Neural cell (in vitro differentiated cells): ENCODE results near the gene ZP1. TPM values are rescaled to one million over a fixed set of nuclear protein-coding genes. Genes with fewer than 3 reads are reported as not detected.

Source experiments
- H2AFZ ChIP-seq: fragments of 200-600, 300-800 bp; sonication (generic), shearing (Covaris generic); 2 replicates; pipeline ENCODE4 v1.6.0; 2014; ENCODE audit warnings: low read depth, mild to moderate bottlenecking, antibody characterized with exemption, low read length, moderate library complexity
- H3F3A ChIP-seq: fragments of 200-600 bp; shearing (Covaris generic); 2 replicates; pipeline ENCODE4 v1.6.1; 2016; ENCODE audit warnings: mild to moderate bottlenecking, moderate library complexity, mixed read lengths, antibody characterized with exemption, low read length; ENCODE audit not compliant: insufficient read depth, poor library complexity, severe bottlenecking
- H3K27ac ChIP-seq: fragments of 200-600, 300-800 bp; sonication (generic), shearing (Covaris generic); 2 replicates; pipeline ENCODE4 v1.5.1; 2014; ENCODE audit warnings: mild to moderate bottlenecking, low read length, moderate library complexity
- H3K27me3 ChIP-seq: fragments of 300-800, 200-600 bp; sonication (generic), shearing (Covaris generic); 2 replicates; pipeline ENCODE4 v1.6.0; 2014; ENCODE audit warnings: mild to moderate bottlenecking, low read depth, low read length, moderate library complexity; ENCODE audit not compliant: insufficient read depth
- H3K36me3 ChIP-seq: fragments of 300-800, 200-600 bp; sonication (generic), shearing (Covaris generic); 2 replicates; pipeline ENCODE4 v1.5.1; 2014; ENCODE audit warnings: mild to moderate bottlenecking, antibody characterized with exemption, low read length, moderate library complexity; ENCODE audit not compliant: insufficient read depth
- H3K4me2 ChIP-seq: fragments of 300-800, 200-600 bp; sonication (generic), shearing (Covaris generic); 2 replicates; pipeline ENCODE4 v1.6.0; 2014; ENCODE audit warnings: mild to moderate bottlenecking, low read length
- H3K4me3 ChIP-seq: fragments of 300-800, 200-600 bp; sonication (generic), shearing (Covaris generic); 2 replicates; pipeline ENCODE4 v1.5.1; 2014; ENCODE audit warnings: mild to moderate bottlenecking, low read length, moderate library complexity
- H3K79me2 ChIP-seq: fragments of 200-600 bp; shearing (Covaris generic); replicated peaks from 2 replicates; pipeline ENCODE4 v1.6.0; 2014; ENCODE audit warnings: mild to moderate bottlenecking, low read length, moderate library complexity; ENCODE audit not compliant: insufficient read depth
- H3K9ac ChIP-seq: fragments of 300-800, 200-600 bp; sonication (generic), shearing (Covaris generic); 2 replicates; pipeline ENCODE4 v1.6.1; 2016; ENCODE audit warnings: mild to moderate bottlenecking, low read length, mixed read lengths
- H3K9me2 ChIP-seq: fragments of 200-600 bp; shearing (Covaris generic); 2 replicates; pipeline ENCODE4 v1.6.1; 2016; ENCODE audit warnings: mild to moderate bottlenecking, low read length, mixed read lengths; ENCODE audit not compliant: insufficient read depth
- H3K9me3 ChIP-seq: fragments of 200-600, 300-800 bp; sonication (generic), shearing (Covaris generic); 2 replicates; pipeline ENCODE4 v1.6.1; 2016; ENCODE audit warnings: mild to moderate bottlenecking, mixed run types, low read length, moderate library complexity, mixed read lengths
- H4K20me1 ChIP-seq: fragments of 200-600 bp; shearing (Covaris generic); 2 replicates; pipeline ENCODE4 v1.6.1; 2016; ENCODE audit warnings: mild to moderate bottlenecking, mixed run types; ENCODE audit not compliant: insufficient read depth
- EP300 ChIP-seq: fragments of 450-650 bp; conservative IDR thresholded peaks from 2 replicates; pipeline ENCODE4 v1.6.1; 2014; ENCODE audit warnings: antibody characterized with exemption, mild to moderate bottlenecking, moderate library complexity; ENCODE audit not compliant: poor library complexity, severe bottlenecking
- EZH2 ChIP-seq: fragments of 200-600, 300-800 bp; shearing (Covaris generic), sonication (generic); IDR thresholded peaks from 2 replicates; pipeline ENCODE4 v1.6.1; 2014; ENCODE audit warnings: antibody characterized with exemption, low read length, borderline replicate concordance, mild to moderate bottlenecking; ENCODE audit not compliant: insufficient read depth, poor library complexity, severe bottlenecking
- MXI1 ChIP-seq: fragments of 450-650 bp; conservative IDR thresholded peaks from 2 replicates; pipeline ENCODE4 v1.6.1; 2014; ENCODE audit warnings: antibody characterized with exemption, mild to moderate bottlenecking; ENCODE audit not compliant: poor library complexity, severe bottlenecking
- POLR2AphosphoS5 ChIP-seq: IDR thresholded peaks from 2 replicates; pipeline ENCODE4 v1.6.1; 2012
- RAD21 ChIP-seq: fragments of 450-650 bp; conservative IDR thresholded peaks from 2 replicates; pipeline ENCODE4 v1.6.1; 2014; ENCODE audit warnings: antibody characterized with exemption, mild to moderate bottlenecking, moderate library complexity
- SMC3 ChIP-seq: fragments of 450-650 bp; conservative IDR thresholded peaks from 2 replicates; pipeline ENCODE4 v1.6.1; 2014; ENCODE audit warnings: antibody characterized with exemption, mild to moderate bottlenecking, moderate library complexity; ENCODE audit not compliant: poor library complexity
- TAF1 ChIP-seq: IDR thresholded peaks from 2 replicates; pipeline ENCODE4 v1.6.1; 2012; ENCODE audit warnings: low read depth
- polyA plus RNA-seq: library from polyadenylated mRNA; depleted of rRNA; stranded (reverse); fragments of >200 nt; gene quantifications from 2 replicates; pipeline ENCODE4 v1.2.3, GENCODE V29; 2014
- TF ChIP-seq, protein P1 (sequence below): fragments of 450-650 bp; IDR thresholded peaks from 2 replicates; pipeline ENCODE4 v1.5.1; 2014; ENCODE audit warnings: antibody characterized with exemption, mild to moderate bottlenecking, moderate library complexity; ENCODE audit not compliant: poor library complexity, severe bottlenecking
- TF ChIP-seq, protein P2 (sequence below): IDR thresholded peaks from 2 replicates; pipeline ENCODE4 v1.6.1; 2012; ENCODE audit warnings: borderline replicate concordance

ZP1 gene
- polyA plus RNA-seq, 1 donor from 2014 or later = 1.5 TPM

DNA sequence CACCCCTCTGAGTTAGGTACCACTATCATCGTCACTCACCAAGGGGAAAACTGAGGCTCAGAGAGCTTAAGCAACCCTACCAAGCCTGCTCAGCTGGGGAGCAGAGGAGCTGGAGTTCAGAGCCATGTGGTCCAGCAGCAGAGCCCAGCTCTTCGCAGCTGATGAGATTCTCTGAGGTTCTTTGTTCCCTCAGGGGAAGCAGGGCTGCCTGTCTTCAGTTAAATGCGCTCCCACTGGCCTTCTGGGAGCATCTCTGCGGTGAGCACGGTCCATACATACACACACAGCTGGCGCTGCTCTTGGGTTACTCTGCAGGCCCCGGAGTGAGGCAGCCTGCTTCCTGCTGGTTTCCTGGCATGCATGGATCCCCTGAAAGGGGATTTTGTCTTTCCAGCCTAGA is 6.4 kb upstream of the ZP1 start:
- no peak overlapping the region for H3K4me3 ChIP-seq
- no peak overlapping the region for H3K27ac ChIP-seq
- H3F3A ChIP-seq = no peaks in the 10 kb centered on the region
- TF ChIP-seq MXI1 = no peak
- no peak for TF ChIP-seq EZH2
- TF ChIP-seq EP300 = no peak
- TF ChIP-seq RAD21 = no peak
- no peak for TF ChIP-seq SMC3
- TF ChIP-seq, protein P1, sequence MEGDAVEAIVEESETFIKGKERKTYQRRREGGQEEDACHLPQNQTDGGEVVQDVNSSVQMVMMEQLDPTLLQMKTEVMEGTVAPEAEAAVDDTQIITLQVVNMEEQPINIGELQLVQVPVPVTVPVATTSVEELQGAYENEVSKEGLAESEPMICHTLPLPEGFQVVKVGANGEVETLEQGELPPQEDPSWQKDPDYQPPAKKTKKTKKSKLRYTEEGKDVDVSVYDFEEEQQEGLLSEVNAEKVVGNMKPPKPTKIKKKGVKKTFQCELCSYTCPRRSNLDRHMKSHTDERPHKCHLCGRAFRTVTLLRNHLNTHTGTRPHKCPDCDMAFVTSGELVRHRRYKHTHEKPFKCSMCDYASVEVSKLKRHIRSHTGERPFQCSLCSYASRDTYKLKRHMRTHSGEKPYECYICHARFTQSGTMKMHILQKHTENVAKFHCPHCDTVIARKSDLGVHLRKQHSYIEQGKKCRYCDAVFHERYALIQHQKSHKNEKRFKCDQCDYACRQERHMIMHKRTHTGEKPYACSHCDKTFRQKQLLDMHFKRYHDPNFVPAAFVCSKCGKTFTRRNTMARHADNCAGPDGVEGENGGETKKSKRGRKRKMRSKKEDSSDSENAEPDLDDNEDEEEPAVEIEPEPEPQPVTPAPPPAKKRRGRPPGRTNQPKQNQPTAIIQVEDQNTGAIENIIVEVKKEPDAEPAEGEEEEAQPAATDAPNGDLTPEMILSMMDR = no peak
- no peaks in the 10 kb centered on the region for H3K9me3 ChIP-seq
- H2AFZ ChIP-seq = no peak overlapping the region
- no peaks in the 10 kb centered on the region for H3K27me3 ChIP-seq
- no peaks in the 10 kb centered on the region for H3K9me2 ChIP-seq
- H3K36me3 ChIP-seq = no peaks in the 10 kb centered on the region
- H3K79me2 ChIP-seq = no peaks in the 10 kb centered on the region
- no peak overlapping the region for H3K9ac ChIP-seq
- no peaks in the 10 kb centered on the region for H4K20me1 ChIP-seq
- H3K4me2 ChIP-seq = no peak overlapping the region

DNA sequence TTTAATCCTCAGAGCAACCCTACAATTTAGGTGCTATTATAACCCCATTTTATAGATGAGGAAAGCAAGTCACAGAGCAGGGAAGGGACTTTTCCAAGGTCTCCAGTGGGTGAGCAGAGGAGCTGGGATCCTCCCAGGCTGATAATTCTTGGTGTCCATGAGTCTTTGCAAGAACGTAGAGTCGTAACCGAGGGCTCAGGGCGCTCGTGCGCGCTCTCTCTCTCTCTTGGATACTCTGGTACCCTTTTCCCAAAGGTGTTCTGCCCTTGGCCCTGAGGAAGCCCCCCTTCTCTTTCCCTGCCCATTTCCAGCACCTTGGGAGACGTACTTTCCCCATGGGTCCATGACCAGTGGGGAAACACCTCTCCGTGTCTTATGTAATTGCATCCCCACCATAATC is 5.2 kb upstream of the ZP1 start:
- H3K9ac ChIP-seq = no peak overlapping the region
- no peaks in the 10 kb centered on the region for H3K9me3 ChIP-seq
- H3K36me3 ChIP-seq = no peaks in the 10 kb centered on the region
- no peak overlapping the region for H3K4me3 ChIP-seq
- TF ChIP-seq, protein P1 = no peak
- no peak for TF ChIP-seq EZH2
- no peak for TF ChIP-seq TAF1
- TF ChIP-seq, protein P2, sequence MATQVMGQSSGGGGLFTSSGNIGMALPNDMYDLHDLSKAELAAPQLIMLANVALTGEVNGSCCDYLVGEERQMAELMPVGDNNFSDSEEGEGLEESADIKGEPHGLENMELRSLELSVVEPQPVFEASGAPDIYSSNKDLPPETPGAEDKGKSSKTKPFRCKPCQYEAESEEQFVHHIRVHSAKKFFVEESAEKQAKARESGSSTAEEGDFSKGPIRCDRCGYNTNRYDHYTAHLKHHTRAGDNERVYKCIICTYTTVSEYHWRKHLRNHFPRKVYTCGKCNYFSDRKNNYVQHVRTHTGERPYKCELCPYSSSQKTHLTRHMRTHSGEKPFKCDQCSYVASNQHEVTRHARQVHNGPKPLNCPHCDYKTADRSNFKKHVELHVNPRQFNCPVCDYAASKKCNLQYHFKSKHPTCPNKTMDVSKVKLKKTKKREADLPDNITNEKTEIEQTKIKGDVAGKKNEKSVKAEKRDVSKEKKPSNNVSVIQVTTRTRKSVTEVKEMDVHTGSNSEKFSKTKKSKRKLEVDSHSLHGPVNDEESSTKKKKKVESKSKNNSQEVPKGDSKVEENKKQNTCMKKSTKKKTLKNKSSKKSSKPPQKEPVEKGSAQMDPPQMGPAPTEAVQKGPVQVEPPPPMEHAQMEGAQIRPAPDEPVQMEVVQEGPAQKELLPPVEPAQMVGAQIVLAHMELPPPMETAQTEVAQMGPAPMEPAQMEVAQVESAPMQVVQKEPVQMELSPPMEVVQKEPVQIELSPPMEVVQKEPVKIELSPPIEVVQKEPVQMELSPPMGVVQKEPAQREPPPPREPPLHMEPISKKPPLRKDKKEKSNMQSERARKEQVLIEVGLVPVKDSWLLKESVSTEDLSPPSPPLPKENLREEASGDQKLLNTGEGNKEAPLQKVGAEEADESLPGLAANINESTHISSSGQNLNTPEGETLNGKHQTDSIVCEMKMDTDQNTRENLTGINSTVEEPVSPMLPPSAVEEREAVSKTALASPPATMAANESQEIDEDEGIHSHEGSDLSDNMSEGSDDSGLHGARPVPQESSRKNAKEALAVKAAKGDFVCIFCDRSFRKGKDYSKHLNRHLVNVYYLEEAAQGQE = no peak
- no peak for TF ChIP-seq RAD21
- no peak for TF ChIP-seq MXI1
- no peak for TF ChIP-seq EP300
- no peak for TF ChIP-seq SMC3
- TF ChIP-seq POLR2AphosphoS5 = no peak
- no peak overlapping the region for H3K27ac ChIP-seq
- no peaks in the 10 kb centered on the region for H4K20me1 ChIP-seq
- H3K4me2 ChIP-seq = no peak overlapping the region
- no peaks in the 10 kb centered on the region for H3K9me2 ChIP-seq
- no peaks in the 10 kb centered on the region for H3K27me3 ChIP-seq
- no peaks in the 10 kb centered on the region for H3K79me2 ChIP-seq
- H3F3A ChIP-seq = no peaks in the 10 kb centered on the region
- no peak overlapping the region for H2AFZ ChIP-seq
